GM12878 (cell line): ENCODE measurements around the gene OR2V1. TPM values are rescaled to one million over a fixed set of nuclear protein-coding genes. Genes with fewer than 3 reads are reported as not detected.
A peak's percentile ranks its signal among the peaks of the same experiment; 100 is the strongest.

ENCODE experiments used
- ATAC-seq: fragments of 200-7000 bp; cut with Tn5 transposase; 3 replicates; pipeline ENCODE4 v1.9.1; 2020; ENCODE audit warnings: mild to moderate bottlenecking, moderate library complexity
- BruUV-seq: library from RNA; stranded (reverse); fragments of 400-500 nt; replicated peaks from 2 replicates; lab custom pipeline; 2021; lab: Mats Ljungman, UMichigan
- CTCF ChIA-PET: fragments of 300-600 bp; sonication (Branson Sonifier 250); formaldehyde crosslinking; extraction: SDS; loops from one replicate; lab custom pipeline; 2021; ENCODE audit warnings: inconsistent platforms; lab: Yijun Ruan, JAX
- POLR2A ChIA-PET: fragments of 350-600 bp; formaldehyde crosslinking; extraction: SDS; loops from one replicate; lab custom pipeline; 2021; ENCODE audit warnings: inconsistent platforms; lab: Charles Lee
- RAD21 ChIA-PET: fragments of 300-600 bp; sonication (Branson Sonifier 250); formaldehyde crosslinking; loops from one replicate; lab custom pipeline; 2023; ENCODE audit warnings: antibody characterized with exemption; ENCODE audit not compliant: unreplicated experiment; lab: Charles Lee
- SMC1A ChIA-PET: fragments of 300-600 bp; sonication (Branson Sonifier 250); formaldehyde crosslinking; loops from one replicate; lab custom pipeline; 2023; ENCODE audit not compliant: unreplicated experiment, uncharacterized antibody; lab: Charles Lee
- DNase-seq: peaks from one replicate; pipeline ENCODE4 v3.0.0-alpha.2; 2011; ENCODE audit warnings: low read depth, low spot score
- FAIRE-seq: peaks from 3 replicates; lab custom pipeline; 2011; peaks lifted over from hg19 to GRCh38; lab: Jason Lieb, UNC
- H2AFZ ChIP-seq: 2 replicates; pipeline ENCODE4 v1.6.0; 2011; ENCODE audit warnings: low read depth, low read length, control low read depth; ENCODE audit not compliant: control insufficient read depth
- H3K27ac ChIP-seq: 2 replicates; pipeline ENCODE4 v1.5.1; 2011; ENCODE audit warnings: control low read depth; ENCODE audit not compliant: control insufficient read depth, insufficient read depth
- H3K27me3 ChIP-seq, 2 experiments: replicated peaks in 1 of 2; 2 replicates each; pipeline versions ENCODE4 v1.6.0 to v1.6.1; 2011; ENCODE audit warnings: low read length in 1 of 2; ENCODE audit not compliant: control insufficient read depth in 2 of 2, insufficient read depth in 2 of 2
- H3K36me3 ChIP-seq, 2 experiments: 2 replicates each; pipeline ENCODE4 v1.5.1; 2011; ENCODE audit warnings: low read length in 1 of 2; ENCODE audit not compliant: control insufficient read depth in 2 of 2, insufficient read depth in 2 of 2
- H3K4me1 ChIP-seq: 2 replicates; pipeline ENCODE4 v1.6.1; 2011; ENCODE audit warnings: mild to moderate bottlenecking, low read length, moderate library complexity, mixed read lengths; ENCODE audit not compliant: control insufficient read depth, insufficient read depth
- H3K4me2 ChIP-seq: 2 replicates; pipeline ENCODE4 v1.6.0; 2011; ENCODE audit warnings: control low read depth; ENCODE audit not compliant: control insufficient read depth, insufficient read depth
- H3K4me3 ChIP-seq: fragments of 200-600 bp; sonication (generic); 2 replicates; pipeline ENCODE4 v1.5.1; 2016
- H3K79me2 ChIP-seq: 2 replicates; pipeline ENCODE4 v1.6.0; 2011; ENCODE audit warnings: low read length; ENCODE audit not compliant: control insufficient read depth, insufficient read depth
- H3K9ac ChIP-seq: 2 replicates; pipeline ENCODE4 v1.8.0; 2011; ENCODE audit warnings: low read length, control low read depth, mixed read lengths; ENCODE audit not compliant: control insufficient read depth, insufficient read depth
- H3K9me3 ChIP-seq: replicated peaks from 3 replicates; pipeline ENCODE4 v1.5.1; 2011; ENCODE audit warnings: mild to moderate bottlenecking, low read length; ENCODE audit not compliant: control insufficient read depth, insufficient read depth
- H4K20me1 ChIP-seq: 2 replicates; pipeline ENCODE4 v1.6.0; 2011; ENCODE audit not compliant: control insufficient read depth, insufficient read depth
- ATF3 ChIP-seq: IDR thresholded peaks from 2 replicates; pipeline ENCODE4 v1.6.1; 2011; ENCODE audit warnings: low read depth, mild to moderate bottlenecking, low read length, moderate library complexity, borderline replicate concordance; ENCODE audit errors: extremely low read depth
- CEBPZ ChIP-seq: fragments of 150-350 bp; IDR thresholded peaks from 2 replicates; pipeline ENCODE4 v1.6.1; 2016; ENCODE audit warnings: low read depth, low read length
- NR2C2 ChIP-seq: IDR thresholded peaks from 2 replicates; pipeline ENCODE4 v1.6.1; 2011; ENCODE audit warnings: borderline replicate concordance, low read depth; ENCODE audit not compliant: control insufficient read depth, insufficient read length
- SMC3 ChIP-seq: IDR thresholded peaks from 2 replicates; pipeline ENCODE4 v1.6.1; 2011; ENCODE audit warnings: low read length, improper control_type of control experiment, borderline replicate concordance
- ZBTB11 ChIP-seq: fragments of 450-650 bp; formaldehyde crosslinking; IDR thresholded peaks from 2 replicates; pipeline ENCODE4 v1.5.0; 2022; ENCODE audit warnings: mild to moderate bottlenecking, missing genetic modification characterization
- ZBTB33 ChIP-seq: fragments of 450-650 bp; IDR thresholded peaks from 2 replicates; pipeline ENCODE4 v1.6.1; 2017; ENCODE audit warnings: mild to moderate bottlenecking
- ZNF24 ChIP-seq: fragments of 450-650 bp; IDR thresholded peaks from 2 replicates; pipeline ENCODE4 v1.6.1; 2017; ENCODE audit warnings: antibody characterized with exemption, mild to moderate bottlenecking
- ZNF622 ChIP-seq: fragments of 450-650 bp; IDR thresholded peaks from 2 replicates; pipeline ENCODE4 v1.6.1; 2017; ENCODE audit warnings: mild to moderate bottlenecking, inconsistent platforms
- WGBS: methylation state at CpG from one replicate; pipeline ENCODE4 v1.1.6; 2016; ENCODE audit warnings: low lambda C conversion rate; ENCODE audit not compliant: insufficient replicate concordance, insufficient coverage; ENCODE audit errors: missing lambda C conversion rate; 5-methylcytosine and 5-hydroxymethylcytosine counted together
- in situ Hi-C: fragments of 300-500 bp; cut with MboI; formaldehyde crosslinking; loops from 9 replicates; pipeline ENCODE4 v1.14.3; 2018; ENCODE audit warnings: mixed read lengths
- intact Hi-C: fragments of 100-400 bp; cut with micrococcal nuclease; formaldehyde crosslinking; loops from one replicate; pipeline ENCODE4 v1.14.2; 2022; ENCODE audit not compliant: unreplicated experiment
- polyA plus RNA-seq, 11 experiments: library from polyadenylated mRNA; depleted of rRNA in 4 of 11; unstranded in 6 of 11; stranded (reverse) in 5 of 11; fragments of >200 nt; fragmentation: Nextera tagmentation in 4 of 11; fragmentation: Illumina TruSeq in 1 of 11; extraction: Ambion mirVana in 4 of 11; extraction: Trizol in 1 of 11; gene quantifications; 1 replicate in 1 of 11; 2 replicates in 10 of 11; pipeline versions ENCODE4 v1.2.1 to v1.2.3, GENCODE V29; 2011 to 2016; ENCODE audit warnings: inconsistent platforms in 2 of 11, missing spikeins in 2 of 11, low read depth in 1 of 11
- total RNA-seq, 4 experiments: library from RNA; depleted of rRNA in 3 of 4; stranded (reverse); fragments of >200 nt in 3 of 4; fragmentation: Illumina TruSeq in 1 of 4; extraction: Trizol in 1 of 4; gene quantifications; 2 replicates each; pipeline versions ENCODE4 v1.2.1 to v1.2.3, GENCODE V29; 2013 to 2021
- TF ChIP-seq, protein P1 (sequence below): IDR thresholded peaks from 2 replicates; pipeline ENCODE4 v1.6.1; 2012; ENCODE audit warnings: mild to moderate bottlenecking, low read depth, low read length

Gene OR2V1
- total and polyA plus RNA-seq, 10 of the 15 experiments (the other 5 are each of a cell fraction or from before 2014, with no cell fraction given) = 0.20 to 4.4 TPM; not detected in 8

- in situ Hi-C loops = no loop called here
- ChIA-PET CTCF (interaction anchor here (1.1 to 3.0 kb wide), 7 partner anchors 10 to 467 kb away, joined by 3 to 14 read pairs (median 4); no protein-coding TSS in a partner anchor), RAD21 (interaction anchor here (0.7 to 3.2 kb wide), 11 partner anchors 9 to 336 kb away, joined by 3 to 16 read pairs (median 4); no protein-coding TSS in a partner anchor), POLR2A (interaction anchor here (0.7 to 1.9 kb wide), 4 partner anchors 11 to 176 kb away, joined by 4 to 7 read pairs (median 6); no protein-coding TSS in a partner anchor), SMC1A (interaction anchor here (0.6 to 3.5 kb wide), 14 partner anchors 9 to 320 kb away, joined by 3 to 22 read pairs (median 4); no protein-coding TSS in a partner anchor)
- DNase-seq (no peak), ATAC-seq (peak; percentile 40), FAIRE-seq (no peak)
- Histone ChIP-seq H3K79me2 (no peaks in the 10 kb centered on the region), H4K20me1 (no peaks in the 10 kb centered on the region), H3K4me1 (0 out of 2 replicates have a peak, but pooled peaks cover 6% of the 10 kb centered on the region), H3K36me3 (no peaks in the 10 kb centered on the region), H3K4me2 (no peak overlapping the region), H2AFZ (no peak overlapping the region), H3K9ac (no peak overlapping the region), H3K9me3 (no peaks in the 10 kb centered on the region; the same call in 2 of the 3 replicates), H3K4me3 (no peak overlapping the region), H3K27me3 (no peaks in the 10 kb centered on the region), H3K27ac (no peak overlapping the region)
- BruUV-seq = no TSS peak
- 28% methylated on average over 9 of the region's 9 CpGs for WGBS
- intact Hi-C loops = loop anchor here (10.0 kb wide), 4 partner anchors 46 to 346 kb away; partner anchors contain the start of gene MGAT1
- TF ChIP-seq ZBTB11 (CRISPR knock-in tag) = no peak
- no peak for TF ChIP-seq NR2C2
- no peak for TF ChIP-seq SMC3
- no peak for TF ChIP-seq ZNF24
- no peak for TF ChIP-seq CEBPZ
- no peak for TF ChIP-seq ZNF622
- TF ChIP-seq, protein P1, sequence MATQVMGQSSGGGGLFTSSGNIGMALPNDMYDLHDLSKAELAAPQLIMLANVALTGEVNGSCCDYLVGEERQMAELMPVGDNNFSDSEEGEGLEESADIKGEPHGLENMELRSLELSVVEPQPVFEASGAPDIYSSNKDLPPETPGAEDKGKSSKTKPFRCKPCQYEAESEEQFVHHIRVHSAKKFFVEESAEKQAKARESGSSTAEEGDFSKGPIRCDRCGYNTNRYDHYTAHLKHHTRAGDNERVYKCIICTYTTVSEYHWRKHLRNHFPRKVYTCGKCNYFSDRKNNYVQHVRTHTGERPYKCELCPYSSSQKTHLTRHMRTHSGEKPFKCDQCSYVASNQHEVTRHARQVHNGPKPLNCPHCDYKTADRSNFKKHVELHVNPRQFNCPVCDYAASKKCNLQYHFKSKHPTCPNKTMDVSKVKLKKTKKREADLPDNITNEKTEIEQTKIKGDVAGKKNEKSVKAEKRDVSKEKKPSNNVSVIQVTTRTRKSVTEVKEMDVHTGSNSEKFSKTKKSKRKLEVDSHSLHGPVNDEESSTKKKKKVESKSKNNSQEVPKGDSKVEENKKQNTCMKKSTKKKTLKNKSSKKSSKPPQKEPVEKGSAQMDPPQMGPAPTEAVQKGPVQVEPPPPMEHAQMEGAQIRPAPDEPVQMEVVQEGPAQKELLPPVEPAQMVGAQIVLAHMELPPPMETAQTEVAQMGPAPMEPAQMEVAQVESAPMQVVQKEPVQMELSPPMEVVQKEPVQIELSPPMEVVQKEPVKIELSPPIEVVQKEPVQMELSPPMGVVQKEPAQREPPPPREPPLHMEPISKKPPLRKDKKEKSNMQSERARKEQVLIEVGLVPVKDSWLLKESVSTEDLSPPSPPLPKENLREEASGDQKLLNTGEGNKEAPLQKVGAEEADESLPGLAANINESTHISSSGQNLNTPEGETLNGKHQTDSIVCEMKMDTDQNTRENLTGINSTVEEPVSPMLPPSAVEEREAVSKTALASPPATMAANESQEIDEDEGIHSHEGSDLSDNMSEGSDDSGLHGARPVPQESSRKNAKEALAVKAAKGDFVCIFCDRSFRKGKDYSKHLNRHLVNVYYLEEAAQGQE = no peak
- no peak for TF ChIP-seq ZBTB33
- no peak for TF ChIP-seq ATF3
Observed at GRCh38 chr5:181151146-181151545, 20.2 kb upstream of the OR2V1 start.
